HFF-Myc (cell line): ENCODE data around the gene NARS2.

Experiments used
- DNase-seq: peaks from one replicate; pipeline ENCODE4 v3.0.0-alpha.2; 2011; ENCODE audit warnings: low read depth; ENCODE audit errors: extremely low read depth
- H3K4me3 ChIP-seq: replicated peaks from 2 replicates; pipeline ENCODE4 v1.5.1; 2011; ENCODE audit warnings: low read depth, mild to moderate bottlenecking, control low read depth, low read length
- TF ChIP-seq, protein P1 (sequence below): IDR thresholded peaks from 2 replicates; pipeline ENCODE4 v1.5.1; 2012; ENCODE audit warnings: mild to moderate bottlenecking, low read depth, low read length, control low read depth; ENCODE audit errors: missing control alignments

NARS2 gene

DNA sequence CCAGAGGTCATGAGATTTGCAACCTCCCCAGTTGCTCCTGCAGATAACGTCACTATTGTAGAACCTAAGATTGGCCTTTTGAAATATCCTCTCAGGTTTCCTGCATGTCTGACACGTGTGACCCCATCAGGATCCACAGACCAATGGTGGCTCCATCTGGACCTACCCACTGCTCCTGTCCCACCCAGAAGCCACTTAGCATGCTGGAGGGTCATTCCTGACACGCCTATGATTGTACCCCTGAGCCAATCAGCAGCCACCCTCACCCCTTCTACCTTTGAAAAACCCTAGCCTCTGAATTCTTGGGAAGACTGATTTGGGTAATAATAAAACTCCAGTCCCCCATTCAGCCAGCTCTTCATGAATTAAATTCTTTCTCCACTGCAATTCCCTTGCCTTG lies 20.1 kb upstream of the NARS2 start:
- no peak overlapping the region for H3K4me3 ChIP-seq
- DNase-seq: no peak
- TF ChIP-seq, protein P1, sequence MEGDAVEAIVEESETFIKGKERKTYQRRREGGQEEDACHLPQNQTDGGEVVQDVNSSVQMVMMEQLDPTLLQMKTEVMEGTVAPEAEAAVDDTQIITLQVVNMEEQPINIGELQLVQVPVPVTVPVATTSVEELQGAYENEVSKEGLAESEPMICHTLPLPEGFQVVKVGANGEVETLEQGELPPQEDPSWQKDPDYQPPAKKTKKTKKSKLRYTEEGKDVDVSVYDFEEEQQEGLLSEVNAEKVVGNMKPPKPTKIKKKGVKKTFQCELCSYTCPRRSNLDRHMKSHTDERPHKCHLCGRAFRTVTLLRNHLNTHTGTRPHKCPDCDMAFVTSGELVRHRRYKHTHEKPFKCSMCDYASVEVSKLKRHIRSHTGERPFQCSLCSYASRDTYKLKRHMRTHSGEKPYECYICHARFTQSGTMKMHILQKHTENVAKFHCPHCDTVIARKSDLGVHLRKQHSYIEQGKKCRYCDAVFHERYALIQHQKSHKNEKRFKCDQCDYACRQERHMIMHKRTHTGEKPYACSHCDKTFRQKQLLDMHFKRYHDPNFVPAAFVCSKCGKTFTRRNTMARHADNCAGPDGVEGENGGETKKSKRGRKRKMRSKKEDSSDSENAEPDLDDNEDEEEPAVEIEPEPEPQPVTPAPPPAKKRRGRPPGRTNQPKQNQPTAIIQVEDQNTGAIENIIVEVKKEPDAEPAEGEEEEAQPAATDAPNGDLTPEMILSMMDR: no peak

DNA sequence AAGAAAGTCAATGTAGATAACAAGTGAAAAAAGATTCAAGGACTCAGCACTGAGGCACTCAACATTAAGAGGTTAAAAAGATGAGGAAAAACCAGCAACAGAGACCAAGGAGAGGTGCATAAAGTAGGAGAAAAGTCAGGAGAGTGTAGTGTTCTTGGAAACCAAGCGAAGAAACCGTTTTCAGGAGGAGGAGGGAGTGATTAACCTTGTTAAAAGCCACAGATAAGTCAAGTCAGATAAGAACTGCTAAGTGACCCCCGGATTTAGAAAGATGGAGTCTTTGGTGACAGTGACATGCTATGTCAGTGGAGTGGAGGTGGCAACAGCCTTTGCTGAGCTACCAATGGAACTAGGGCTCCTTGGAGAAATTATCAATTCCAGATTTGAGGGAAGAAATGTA lies 13.9 kb upstream of the NARS2 start:
- H3K4me3 ChIP-seq: no peak overlapping the region
- TF ChIP-seq, protein P1: no peak
- no peak for DNase-seq

DNA sequence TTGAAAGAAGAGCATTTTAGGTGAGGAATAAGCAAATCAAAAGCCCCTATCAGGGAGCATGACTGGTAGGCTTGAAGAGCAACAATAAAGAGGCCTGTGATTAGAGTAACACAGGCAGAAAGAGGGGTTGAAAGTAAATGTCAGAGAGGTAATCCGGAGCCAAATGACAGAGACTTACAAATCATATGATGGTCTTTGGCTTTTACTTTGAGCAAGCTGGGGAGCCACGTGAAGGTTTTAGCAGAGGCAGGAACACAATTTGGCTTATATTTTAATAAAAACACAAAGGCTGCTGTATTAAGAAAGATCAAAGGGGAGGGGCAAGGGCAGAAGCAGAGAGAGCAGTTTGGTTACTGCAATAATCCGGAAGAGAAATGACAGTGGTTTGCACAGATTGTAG lies 12.8 kb upstream of the NARS2 start:
- no peak overlapping the region for H3K4me3 ChIP-seq
- DNase-seq: no peak
- TF ChIP-seq, protein P1: no peak

DNA sequence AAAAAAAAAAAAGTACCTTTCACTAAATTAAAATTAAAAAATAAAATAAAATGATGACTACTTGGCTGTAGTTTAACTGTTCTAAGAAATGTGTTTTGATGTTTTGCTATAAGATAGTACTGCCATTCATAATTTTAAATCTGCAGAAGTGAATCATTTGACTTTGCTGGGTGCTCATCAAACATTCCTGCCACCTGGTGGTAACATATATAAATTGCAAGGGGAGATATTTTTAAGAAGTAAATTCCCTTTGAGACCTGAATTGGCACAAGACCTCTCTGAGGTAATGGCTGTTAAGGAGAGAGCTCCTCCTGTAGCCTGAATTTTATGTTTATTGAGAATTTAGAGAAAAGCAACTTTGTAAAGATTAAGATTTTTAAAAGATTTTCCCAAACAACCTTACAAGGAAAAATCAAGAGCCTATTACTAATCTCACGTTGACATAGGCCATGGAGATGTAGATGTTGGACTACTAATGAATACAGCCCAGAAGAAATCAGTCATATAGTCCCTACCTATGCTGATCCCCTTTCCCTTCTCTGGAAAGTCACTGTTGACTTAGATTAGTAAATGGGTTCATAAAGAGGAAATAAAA lies 11.9 kb upstream of the NARS2 start:
- TF ChIP-seq, protein P1: peak; percentile 45
- DNase-seq: no peak
- H3K4me3 ChIP-seq: no peak overlapping the region

DNA sequence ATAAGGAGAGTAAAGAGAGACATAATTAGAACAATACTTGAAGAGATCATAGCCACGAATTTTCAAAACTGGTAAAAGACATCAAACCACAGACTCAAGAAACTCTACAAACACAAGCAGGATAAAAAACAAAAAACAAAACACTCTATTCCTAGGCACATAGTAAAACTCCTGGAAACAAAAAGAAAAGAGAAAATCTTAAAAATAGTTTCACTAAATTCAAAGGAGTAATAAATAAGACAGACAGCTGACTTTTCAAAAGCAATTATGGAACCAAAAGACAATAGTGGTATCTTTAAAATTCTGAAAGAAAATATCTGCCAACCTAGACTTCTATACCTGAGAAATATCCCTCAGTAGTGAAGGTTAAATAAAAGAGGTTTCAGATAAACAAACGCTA lies 9.2 kb upstream of the NARS2 start:
- TF ChIP-seq, protein P1: no peak
- no peak for DNase-seq
- no peak overlapping the region for H3K4me3 ChIP-seq

DNA sequence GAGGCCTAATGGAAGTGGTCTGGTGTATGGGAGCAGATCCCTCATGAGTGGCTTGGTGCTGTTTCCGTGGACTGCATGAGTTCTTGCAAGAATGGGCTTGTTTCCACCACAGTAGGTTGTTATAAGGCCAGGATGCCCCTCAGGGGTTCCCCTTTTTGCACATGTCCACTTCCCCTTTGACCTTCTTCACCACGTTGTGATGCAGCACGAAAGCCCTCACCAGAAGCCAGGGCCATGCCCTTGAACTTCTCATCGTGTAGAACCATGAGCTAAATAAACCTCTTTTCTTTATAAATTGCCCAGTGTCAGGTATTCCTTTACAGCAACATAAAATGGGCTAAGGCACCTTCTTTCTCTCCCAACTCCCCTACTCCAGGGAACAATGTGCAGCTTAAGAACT lies 2.8 kb upstream of the NARS2 start:
- no peak for DNase-seq
- TF ChIP-seq, protein P1: no peak
- H3K4me3 ChIP-seq: no peak overlapping the region

DNA sequence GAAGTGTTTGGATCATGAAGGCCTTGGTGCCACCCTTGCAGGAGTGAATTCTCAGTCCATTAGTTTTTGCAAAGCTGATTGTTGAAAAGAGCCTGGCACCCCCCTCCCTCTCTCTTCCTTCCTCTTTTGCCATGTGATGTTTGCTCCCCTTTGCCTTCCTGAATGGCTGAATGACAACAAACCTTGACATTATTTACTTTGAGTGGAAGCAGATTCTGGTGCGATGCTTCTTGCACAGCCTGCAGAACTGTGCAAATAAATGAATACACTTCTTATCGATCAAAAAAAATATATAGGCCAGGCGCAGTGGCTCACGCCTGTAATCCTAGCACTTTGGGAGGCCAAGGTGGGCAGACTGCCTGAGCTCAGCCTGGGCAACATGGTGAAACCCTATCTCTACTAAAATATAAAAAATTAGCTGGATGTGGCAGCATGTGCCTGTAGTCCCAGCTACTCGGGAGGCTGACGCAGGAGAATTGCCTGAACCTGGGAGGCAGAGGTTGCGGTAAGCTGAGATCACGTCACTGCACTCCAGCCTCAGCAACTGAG lies 2.0 kb upstream of the NARS2 start:
- TF ChIP-seq, protein P1: no peak
- no peak for DNase-seq
- H3K4me3 ChIP-seq: no peak overlapping the region
